HEK293 (cell line): ENCODE measurements around the gene TRPV2.

Source experiments
- EGR2 ChIP-seq: fragments of 450-650 bp; formaldehyde crosslinking; IDR thresholded peaks from 2 replicates; pipeline ENCODE4 v1.5.1; 2016; ENCODE audit warnings: low read depth, missing biosample characterization, missing genetic modification characterization
- HOXC10 ChIP-seq: sonication (generic); formaldehyde crosslinking; IDR thresholded peaks from 2 replicates; pipeline ENCODE4 v1.8.1; 2023; ENCODE audit warnings: mild to moderate bottlenecking, missing genetic modification reagents
- KLF16 ChIP-seq: fragments of 450-650 bp; formaldehyde crosslinking; IDR thresholded peaks from 2 replicates; pipeline ENCODE4 v1.5.1; 2017; ENCODE audit warnings: missing biosample characterization, missing genetic modification characterization
- KLF8 ChIP-seq: fragments of 450-650 bp; formaldehyde crosslinking; IDR thresholded peaks from 2 replicates; pipeline ENCODE4 v1.5.1; 2016; ENCODE audit warnings: missing biosample characterization, missing genetic modification characterization
- MEIS1 ChIP-seq: sonication (generic); formaldehyde crosslinking; IDR thresholded peaks from 2 replicates; pipeline ENCODE4 v1.8.1; 2022; ENCODE audit warnings: missing genetic modification reagents, mild to moderate bottlenecking, borderline replicate concordance
- OVOL3 ChIP-seq: fragments of 450-650 bp; formaldehyde crosslinking; IDR thresholded peaks from 2 replicates; pipeline ENCODE4 v1.5.1; 2016; ENCODE audit warnings: missing biosample characterization, missing genetic modification characterization
- RBAK ChIP-seq: fragments of 450-650 bp; formaldehyde crosslinking; IDR thresholded peaks from 2 replicates; pipeline ENCODE4 v1.5.1; 2016; ENCODE audit warnings: missing biosample characterization, missing genetic modification characterization
- SCRT1 ChIP-seq: fragments of 450-650 bp; formaldehyde crosslinking; IDR thresholded peaks from 2 replicates; pipeline ENCODE4 v1.5.1; 2016; ENCODE audit warnings: missing biosample characterization, missing genetic modification characterization, borderline replicate concordance
- SP2 ChIP-seq: fragments of 450-650 bp; formaldehyde crosslinking; IDR thresholded peaks from 2 replicates; pipeline ENCODE4 v1.5.1; 2016; ENCODE audit warnings: missing biosample characterization, missing genetic modification characterization
- ZBTB1 ChIP-seq: fragments of 450-650 bp; formaldehyde crosslinking; IDR thresholded peaks from 2 replicates; pipeline ENCODE4 v1.5.1; 2016; ENCODE audit warnings: missing biosample characterization, missing genetic modification characterization
- ZBTB26 ChIP-seq: fragments of 450-650 bp; formaldehyde crosslinking; optimal IDR thresholded peaks from 2 replicates; pipeline ENCODE3; 2016; ENCODE audit warnings: missing biosample characterization, mild to moderate bottlenecking, missing genetic modification characterization
- ZBTB44 ChIP-seq: fragments of 450-650 bp; IDR thresholded peaks from 2 replicates; pipeline ENCODE4 v1.5.1; 2018; ENCODE audit warnings: missing biosample characterization, mild to moderate bottlenecking, missing genetic modification characterization
- ZBTB48 ChIP-seq: fragments of 450-650 bp; formaldehyde crosslinking; IDR thresholded peaks from 2 replicates; pipeline ENCODE4 v1.5.1; 2016; ENCODE audit warnings: missing biosample characterization, missing genetic modification characterization
- ZBTB49 ChIP-seq: fragments of 450-650 bp; formaldehyde crosslinking; IDR thresholded peaks from 2 replicates; pipeline ENCODE4 v1.5.1; 2016; ENCODE audit warnings: missing biosample characterization, missing genetic modification characterization, low read depth
- ZEB2 ChIP-seq: fragments of 450-650 bp; formaldehyde crosslinking; IDR thresholded peaks from 2 replicates; pipeline ENCODE4 v1.5.1; 2016; ENCODE audit warnings: missing biosample characterization, missing genetic modification characterization
- ZNF132 ChIP-seq: fragments of 450-650 bp; formaldehyde crosslinking; IDR thresholded peaks from 2 replicates; pipeline ENCODE4 v1.5.1; 2017; ENCODE audit warnings: missing biosample characterization, missing genetic modification characterization, borderline replicate concordance
- ZNF140 ChIP-seq: fragments of 450-650 bp; formaldehyde crosslinking; IDR thresholded peaks from 2 replicates; pipeline ENCODE4 v1.5.1; 2016; ENCODE audit warnings: missing biosample characterization, missing genetic modification characterization
- ZNF148 ChIP-seq: fragments of 450-650 bp; formaldehyde crosslinking; IDR thresholded peaks from 2 replicates; pipeline ENCODE4 v1.5.0; 2017; ENCODE audit warnings: missing biosample characterization, missing genetic modification characterization, borderline replicate concordance
- ZNF175 ChIP-seq: fragments of 450-650 bp; formaldehyde crosslinking; IDR thresholded peaks from 2 replicates; pipeline ENCODE4 v1.5.1; 2016; ENCODE audit warnings: missing biosample characterization, missing genetic modification characterization
- ZNF2 ChIP-seq: fragments of 450-650 bp; formaldehyde crosslinking; IDR thresholded peaks from 2 replicates; pipeline ENCODE4 v1.5.1; 2016; ENCODE audit warnings: missing biosample characterization, missing genetic modification characterization
- ZNF248 ChIP-seq: fragments of 450-650 bp; formaldehyde crosslinking; IDR thresholded peaks from 2 replicates; pipeline ENCODE4 v1.5.1; 2017; ENCODE audit warnings: missing biosample characterization, missing genetic modification characterization
- ZNF292 ChIP-seq: fragments of 450-650 bp; formaldehyde crosslinking; IDR thresholded peaks from 2 replicates; pipeline ENCODE4 v1.5.1; 2016; ENCODE audit warnings: low read depth, missing biosample characterization, missing genetic modification characterization, borderline replicate concordance
- ZNF394 ChIP-seq: fragments of 450-650 bp; formaldehyde crosslinking; IDR thresholded peaks from 2 replicates; pipeline ENCODE4 v1.5.1; 2016; ENCODE audit warnings: missing biosample characterization, missing genetic modification characterization, mild to moderate bottlenecking, moderate library complexity, borderline replicate concordance
- ZNF544 ChIP-seq: fragments of 450-650 bp; formaldehyde crosslinking; IDR thresholded peaks from 2 replicates; pipeline ENCODE4 v1.5.0; 2017; ENCODE audit warnings: missing biosample characterization, missing genetic modification characterization
- ZNF558 ChIP-seq: fragments of 450-650 bp; formaldehyde crosslinking; IDR thresholded peaks from 2 replicates; pipeline ENCODE4 v1.5.1; 2016; ENCODE audit warnings: missing biosample characterization, missing genetic modification characterization
- ZNF560 ChIP-seq: fragments of 450-650 bp; formaldehyde crosslinking; IDR thresholded peaks from 2 replicates; pipeline ENCODE4 v1.5.1; 2017; ENCODE audit warnings: missing biosample characterization, missing genetic modification characterization, borderline replicate concordance
- ZNF585B ChIP-seq: fragments of 450-650 bp; formaldehyde crosslinking; IDR thresholded peaks from 2 replicates; pipeline ENCODE4 v1.5.1; 2016; ENCODE audit warnings: missing biosample characterization, missing genetic modification characterization
- ZNF626 ChIP-seq: fragments of 450-650 bp; sonication (Bioruptor Pico); formaldehyde crosslinking; IDR thresholded peaks from 2 replicates; pipeline ENCODE4 v1.5.1; 2018; ENCODE audit warnings: missing biosample characterization, missing genetic modification characterization, inconsistent platforms
- ZSCAN18 ChIP-seq: fragments of 450-650 bp; formaldehyde crosslinking; IDR thresholded peaks from 2 replicates; pipeline ENCODE4 v1.5.1; 2016; ENCODE audit warnings: missing biosample characterization, missing genetic modification characterization

Gene TRPV2

GRCh38 chr17:16438557-16439302, 23.4 kb downstream of the TRPV2 start (continued):
- TF ChIP-seq KLF16 (tag by site-specific recombination) (peak; percentile 31; the same call in 1 of the 2 replicates), ZNF394 (peak; percentile 49), ZNF544 (tag by site-specific recombination) (no peak), EGR2 (tag by site-specific recombination) (no peak), ZNF558 (tag by site-specific recombination) (peak; percentile 36; the same call in 1 of the 2 replicates), ZBTB44 (tag by site-specific recombination) (no peak), KLF8 (peak; percentile 80), SP2 (tag by site-specific recombination) (peak; percentile 88), ZBTB26 (tag by site-specific recombination) (peak; percentile 69), ZNF585B (tag by site-specific recombination) (no peak), ZNF560 (tag by site-specific recombination) (no peak), ZEB2 (tag by site-specific recombination) (peak; percentile 81; the same call in 1 of the 2 replicates), ZNF148 (no peak), ZNF175 (tag by site-specific recombination) (no peak), OVOL3 (tag by site-specific recombination) (no peak), SCRT1 (tag by site-specific recombination) (peak; percentile 84), MEIS1 (CRISPR knock-in tag) (no peak), ZNF626 (no peak), RBAK (no peak), ZBTB49 (tag by site-specific recombination) (no peak), ZBTB48 (tag by site-specific recombination) (peak; percentile 43; the same call in 1 of the 2 replicates), ZNF132 (tag by site-specific recombination) (no peak), ZNF140 (tag by site-specific recombination) (no peak), HOXC10 (CRISPR knock-in tag) (peak; percentile 99), ZNF2 (peak; percentile 86), ZNF248 (tag by site-specific recombination) (no peak), ZSCAN18 (tag by site-specific recombination) (peak; percentile 40; the same call in 1 of the 2 replicates), ZBTB1 (no peak), ZNF292 (tag by site-specific recombination) (no peak)
